GM21576 (cell line): ENCODE data around the gene FAS.
A peak's percentile ranks its signal among the peaks of the same experiment; 100 is the strongest.
"Not testable (repeated sequence)": the region's sequence is repeated elsewhere in the genome, so short reads cannot be mapped to it uniquely, and the experiment has no call there.

Experiments used
- ATAC-seq: cut with Tn5 transposase; IDR thresholded peaks from one replicate; pipeline ENCODE4 v1.9.1; 2021; ENCODE audit warnings: mild to moderate bottlenecking, moderate library complexity; ENCODE audit not compliant: unreplicated experiment

Gene FAS

GRCh38 chr10:88991899-88992320 lies 1.3 kb downstream of the FAS start:
- no peak for ATAC-seq

DNA sequence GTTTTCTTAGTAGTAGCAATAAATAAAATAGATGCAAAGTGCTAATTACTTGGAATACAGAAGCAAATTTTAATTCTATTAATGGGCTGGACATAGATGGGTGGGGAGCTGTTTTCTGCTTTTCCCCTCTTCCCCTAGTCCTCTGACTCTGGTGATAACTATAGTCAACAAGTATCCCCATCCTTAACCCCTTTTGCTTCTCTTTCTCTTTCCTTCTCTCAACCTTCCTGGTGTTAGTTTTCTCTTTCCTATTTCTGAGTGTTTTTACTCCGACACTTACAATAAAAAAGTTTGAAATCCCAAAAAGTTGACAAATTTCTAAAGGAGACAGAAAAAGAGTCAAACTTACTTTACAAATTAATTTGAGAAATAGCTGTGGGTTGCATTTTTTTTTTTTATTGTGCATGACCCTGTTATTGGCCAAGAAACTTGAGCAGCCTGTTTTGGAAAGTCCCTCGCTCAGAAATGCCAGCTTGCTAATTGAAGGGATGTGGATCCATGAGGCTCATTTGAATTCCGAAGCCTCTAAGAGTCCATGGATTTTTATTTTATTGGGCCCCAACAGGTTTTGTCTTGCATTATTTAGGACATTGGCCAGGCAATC lies 2.4 kb downstream of the FAS start:
- ATAC-seq = no peak

DNA sequence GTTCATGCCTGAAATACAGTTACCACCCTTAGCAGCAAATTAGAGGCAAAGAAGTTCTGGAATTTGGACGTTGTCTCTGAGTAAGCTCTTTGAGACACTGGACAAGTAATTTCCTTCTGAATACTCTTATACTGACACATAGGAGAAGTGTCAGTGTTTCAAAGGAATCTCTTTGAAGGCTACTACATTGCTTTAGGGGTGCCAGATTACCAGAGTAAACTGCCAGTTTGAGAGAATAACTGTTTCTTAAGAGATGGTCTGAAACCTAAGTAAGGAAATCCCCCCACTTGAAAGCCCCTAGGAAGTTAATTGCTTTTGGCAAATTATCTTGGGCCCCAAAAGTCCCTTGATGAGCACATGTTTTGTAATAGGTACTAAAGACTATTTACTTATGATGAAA lies 3.4 kb downstream of the FAS start:
- no peak for ATAC-seq

DNA sequence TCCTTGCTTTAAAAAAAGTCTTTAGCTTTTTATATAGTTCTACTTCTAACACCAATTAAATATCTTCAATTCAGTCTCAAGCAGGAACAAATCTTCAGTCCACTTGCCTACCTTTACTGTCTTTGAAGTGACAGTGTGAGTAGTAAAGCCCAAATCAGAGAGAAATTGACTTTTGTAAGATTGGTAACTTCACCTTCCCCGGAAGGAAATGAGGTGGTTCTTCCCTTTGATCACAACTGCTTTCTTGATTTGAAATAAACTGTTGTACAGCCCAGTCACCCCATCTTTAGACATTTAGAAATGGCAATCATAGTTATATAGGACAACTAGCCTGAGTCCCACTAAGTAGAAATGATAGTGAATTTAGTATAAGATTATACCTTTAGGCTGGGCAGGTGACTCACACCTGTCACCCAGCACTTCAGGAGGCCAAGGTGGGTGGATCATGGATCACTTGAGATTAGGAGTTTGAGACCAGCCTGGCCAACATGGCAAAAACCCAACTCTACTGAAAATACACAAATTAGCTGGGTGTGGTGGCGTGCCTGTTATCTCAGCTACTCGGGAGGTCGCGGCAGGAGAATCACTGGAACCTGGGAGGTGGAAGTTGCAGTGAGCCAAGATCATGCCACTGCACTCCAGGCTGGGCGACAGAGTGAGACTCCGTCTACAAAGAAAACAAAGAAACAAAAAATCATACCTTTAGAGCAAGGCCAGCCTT lies 4.7 kb downstream of the FAS start:
- ATAC-seq = no peak

DNA sequence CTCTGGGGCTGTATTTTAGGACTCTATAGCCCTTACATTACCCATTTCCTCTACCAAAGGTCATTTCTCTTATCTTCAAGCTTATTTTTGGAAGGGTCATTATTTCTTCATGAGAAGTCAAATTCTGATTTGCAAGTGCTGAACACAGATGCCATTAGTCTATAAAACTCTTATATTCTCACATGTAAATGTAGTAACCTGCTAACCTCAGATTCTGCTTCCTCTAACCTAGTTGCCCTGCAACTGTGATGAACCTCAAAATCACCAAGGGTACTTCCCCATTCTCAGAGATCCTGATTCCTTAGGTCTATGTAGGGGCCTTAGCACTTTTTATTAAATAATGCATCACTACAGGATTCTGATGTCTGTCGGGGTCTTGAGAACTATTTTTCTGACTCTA lies 6.3 kb downstream of the FAS start:
- peak; percentile 46 for ATAC-seq

- no peak for ATAC-seq
Measured at GRCh38 chr10:88999625-89000024, 9.0 kb downstream of the FAS start.

- ATAC-seq = no peak
Measured at GRCh38 chr10:89001024-89001728, 10.6 kb downstream of the FAS start.

GRCh38 chr10:89001729-89002072 lies 11.1 kb downstream of the FAS start:
- ATAC-seq = no peak

DNA sequence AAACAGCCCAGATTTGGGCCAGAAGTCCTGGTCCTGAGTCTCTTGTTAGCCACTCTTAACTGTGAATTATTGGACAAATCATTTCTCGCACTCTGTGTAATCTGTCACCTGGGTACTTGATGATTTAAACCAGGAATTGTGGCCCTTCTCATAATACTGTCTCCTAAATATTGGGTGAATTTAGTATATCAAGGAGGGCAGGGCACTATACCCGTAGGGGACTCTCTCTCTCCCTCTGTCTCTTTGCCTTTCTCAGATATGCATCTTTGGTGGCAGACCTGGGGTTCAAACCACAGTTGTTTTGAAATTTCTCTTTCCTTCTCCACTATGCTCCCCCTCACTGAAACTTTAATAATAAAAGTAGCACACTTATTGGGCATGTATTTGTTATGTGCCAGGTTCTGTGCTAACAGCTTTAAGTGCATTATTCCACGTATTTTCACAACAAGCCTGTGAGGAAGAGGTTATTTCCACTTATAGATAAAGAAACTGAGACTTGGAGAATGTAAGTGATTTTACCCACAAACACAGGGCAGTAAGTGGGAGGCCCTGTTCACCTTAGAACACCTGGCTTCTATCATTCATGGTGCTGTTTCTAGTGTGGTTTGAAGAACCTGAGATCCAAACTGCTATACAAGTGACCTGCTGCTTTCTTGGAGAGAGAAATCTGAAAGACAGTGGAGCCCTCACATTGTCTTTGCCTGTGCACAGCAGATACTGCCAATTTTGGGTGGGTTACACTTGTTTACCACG lies 11.8 kb downstream of the FAS start:
- no peak for ATAC-seq

DNA sequence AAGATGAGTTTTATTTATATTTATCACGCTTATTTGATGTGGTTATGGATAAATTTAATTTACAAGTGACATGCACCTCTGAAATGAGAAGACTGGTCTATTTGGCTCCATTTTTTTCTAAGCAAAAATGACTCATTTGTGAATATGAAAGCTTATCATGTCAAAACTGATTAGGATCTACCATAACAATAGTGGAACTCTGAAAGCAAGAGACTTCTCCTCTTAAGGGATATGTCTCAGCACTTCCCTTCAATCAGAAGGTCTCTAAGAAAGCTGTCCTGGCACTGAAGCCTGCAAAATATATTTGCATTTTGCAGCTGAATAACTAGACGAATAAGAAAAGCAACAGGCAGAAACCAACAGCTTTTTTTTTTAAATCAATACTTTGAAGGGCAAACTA lies 12.7 kb downstream of the FAS start:
- ATAC-seq = no peak

- ATAC-seq = no peak
Measured at GRCh38 chr10:89007129-89007893, 16.7 kb downstream of the FAS start.

- ATAC-seq = not testable (repeated sequence)
Measured at GRCh38 chr10:89018700-89019346, 28.2 kb downstream of the FAS start.

GRCh38 chr10:89019569-89020327 lies 29.1 kb downstream of the FAS start:
- no peak for ATAC-seq

DNA sequence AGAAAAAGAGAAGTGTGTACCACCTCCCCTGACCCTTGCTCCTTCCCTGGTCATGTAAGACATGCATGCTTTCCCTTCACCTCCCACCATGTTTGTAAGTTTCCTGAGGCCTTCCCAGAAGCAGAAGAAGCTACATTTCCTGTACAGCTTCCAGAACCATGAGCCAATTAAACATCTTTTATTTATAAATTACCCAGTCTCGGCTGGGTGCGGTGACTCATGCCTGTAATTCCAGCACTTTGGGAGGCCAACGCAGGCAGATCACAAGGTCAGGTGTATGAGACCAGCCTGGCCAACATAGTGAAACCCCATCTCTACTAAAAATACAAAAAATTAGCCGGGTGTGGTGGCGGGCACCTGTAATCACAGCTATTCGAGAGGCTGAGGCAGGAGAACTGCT lies 30.9 kb downstream of the FAS start:
- not testable (repeated sequence) for ATAC-seq

GRCh38 chr10:89022734-89023133 lies 32.1 kb downstream of the FAS start:
- no peak for ATAC-seq

GRCh38 chr10:89025453-89025852 lies 34.9 kb downstream of the FAS start:
- ATAC-seq = no peak

GRCh38 chr10:89029181-89029580 lies 38.6 kb downstream of the FAS start:
- no peak for ATAC-seq

GRCh38 chr10:89029785-89030437 lies 39.3 kb downstream of the FAS start:
- no peak for ATAC-seq

GRCh38 chr10:89030791-89031190 lies 40.2 kb downstream of the FAS start:
- ATAC-seq = no peak
